T-helper 2 cell treated with Interferon-gamma antibody and Interleukin-4, amounts not matched to agents 100 ng/mL and 5 ng/mL, for 36 hours (primary cell): Measurements from ENCODE around the gene BRD3. TPM values are rescaled to one million over a fixed set of nuclear protein-coding genes. Genes with fewer than 3 reads are reported as not detected.

Source experiments
- intact Hi-C: fragments of 100-400 bp; cut with micrococcal nuclease; formaldehyde crosslinking; loops from one replicate; pipeline ENCODE4 v1.15.1; 2023
- total RNA-seq: library from RNA; stranded (reverse); gene quantifications from 2 replicates; pipeline ENCODE4 v1.2.3, GENCODE V29; 2022

The BRD3 gene
- total RNA-seq, 1 donor from 2014 or later, result 37.9 TPM

DNA sequence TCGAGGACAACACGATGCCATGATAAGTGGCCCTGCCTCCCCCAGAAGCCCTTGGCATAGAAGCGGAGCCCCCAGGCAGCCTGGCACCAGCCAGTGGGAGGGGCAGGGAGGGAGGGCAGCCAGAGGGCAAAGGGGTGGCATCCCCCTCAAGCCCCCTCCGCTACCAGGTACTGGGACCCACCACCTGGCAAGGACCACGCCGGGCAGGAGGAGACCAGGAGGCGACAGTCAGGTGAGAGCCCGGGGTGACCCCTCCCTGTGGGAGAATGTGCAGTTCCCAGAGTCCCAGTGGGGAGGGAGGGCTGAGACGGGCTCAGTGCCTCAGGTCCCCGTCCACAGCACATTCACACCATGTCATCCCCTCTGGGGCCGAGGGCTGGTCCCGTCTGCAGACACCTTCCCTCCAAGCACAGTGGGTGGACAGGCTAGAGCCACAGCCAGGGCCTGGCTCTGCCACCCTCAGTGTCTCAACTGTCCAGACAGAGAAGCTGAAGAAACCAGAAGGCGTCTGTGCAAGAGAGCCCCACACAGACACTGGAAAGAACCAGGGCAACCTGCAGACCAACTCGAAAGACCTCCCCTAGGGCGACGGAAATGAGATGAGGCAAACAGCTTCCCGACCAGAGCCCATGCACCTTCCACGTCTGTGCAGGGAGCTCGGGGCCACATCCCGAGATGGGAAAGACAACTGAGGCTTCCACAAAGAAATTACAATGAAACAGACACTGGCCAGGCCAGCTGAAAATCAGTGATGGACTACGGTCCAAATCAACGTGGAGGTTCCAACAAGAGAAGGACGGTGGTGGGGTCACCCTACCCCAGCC, 11.1 kb downstream of the BRD3 start:
- intact Hi-C loops, result no loop called here

GRCh38 chr9:134055981-134056461, 11.8 kb downstream of the BRD3 start:
- intact Hi-C loops, result no loop called here

DNA sequence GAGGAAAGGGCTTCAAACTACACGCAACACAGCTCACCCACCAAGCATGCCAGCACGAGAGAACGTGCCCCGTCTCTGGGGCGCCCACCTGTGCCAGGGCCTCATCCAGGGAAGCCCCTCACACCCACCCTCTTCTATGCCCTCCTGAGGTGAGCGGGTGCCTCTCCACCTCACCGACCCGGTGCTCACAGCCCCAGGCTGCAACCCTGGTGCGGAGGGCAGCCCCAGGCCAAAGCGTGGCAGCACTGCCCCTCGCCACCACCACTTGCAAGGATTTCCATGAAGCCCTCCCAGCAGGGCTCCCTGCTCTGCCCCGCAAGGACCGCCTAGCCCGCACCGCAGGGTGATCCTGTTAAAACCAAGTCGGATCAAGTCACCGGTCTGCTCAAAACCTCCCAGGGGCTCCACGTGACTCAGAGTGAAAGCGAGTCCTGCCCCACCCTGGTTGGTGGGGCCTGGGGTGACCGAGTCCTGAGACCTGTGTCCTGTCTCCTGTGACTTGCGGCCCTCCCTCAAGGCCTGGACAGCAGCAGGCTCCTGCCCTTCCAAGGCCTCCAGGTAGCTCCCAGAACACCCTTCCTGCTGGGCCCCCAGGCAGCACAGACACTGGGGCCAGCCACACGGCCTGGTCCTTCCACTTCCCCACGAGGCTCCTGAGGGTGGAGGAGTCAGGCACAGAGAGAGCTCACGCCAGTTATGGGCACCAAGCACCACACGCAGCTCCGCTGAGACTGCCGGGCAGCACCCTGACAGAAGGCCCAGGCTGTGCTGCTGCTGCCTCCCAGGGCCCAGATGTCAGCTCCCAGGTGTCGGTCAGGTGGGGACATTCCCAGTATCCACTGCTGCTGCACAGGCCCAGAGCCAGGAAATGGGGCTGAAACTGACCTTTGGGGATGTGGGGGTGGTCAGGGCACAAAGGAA, 12.7 kb downstream of the BRD3 start:
- intact Hi-C loops, result no loop called here

- intact Hi-C loops, result no loop called here
Measured at GRCh38 chr9:134053941-134054761, 13.7 kb downstream of the BRD3 start.

DNA sequence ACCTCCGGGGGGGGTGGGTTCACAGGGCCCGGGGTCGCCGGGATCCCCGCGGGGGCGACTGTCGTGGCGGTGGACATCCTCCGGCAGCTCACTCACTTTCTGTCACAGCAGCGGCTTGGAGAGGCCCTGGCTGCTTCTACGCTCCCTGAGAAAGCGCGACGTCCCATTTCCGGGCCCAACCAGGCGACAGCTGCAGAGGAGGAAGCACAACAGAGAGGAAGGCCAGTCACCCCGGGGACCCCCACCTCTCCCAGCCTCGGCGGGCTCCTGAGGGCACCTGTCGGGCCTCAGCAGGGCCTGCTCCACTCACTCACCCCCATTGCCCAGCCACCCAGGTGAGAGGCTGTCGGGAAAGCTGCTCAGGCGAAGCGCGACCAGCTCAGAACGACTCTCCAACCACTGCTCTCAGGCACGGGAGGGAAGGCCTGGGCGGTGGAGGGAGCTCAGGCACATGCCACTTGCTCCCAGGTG, 14.4 kb downstream of the BRD3 start:
- intact Hi-C loops, result no loop called here

DNA sequence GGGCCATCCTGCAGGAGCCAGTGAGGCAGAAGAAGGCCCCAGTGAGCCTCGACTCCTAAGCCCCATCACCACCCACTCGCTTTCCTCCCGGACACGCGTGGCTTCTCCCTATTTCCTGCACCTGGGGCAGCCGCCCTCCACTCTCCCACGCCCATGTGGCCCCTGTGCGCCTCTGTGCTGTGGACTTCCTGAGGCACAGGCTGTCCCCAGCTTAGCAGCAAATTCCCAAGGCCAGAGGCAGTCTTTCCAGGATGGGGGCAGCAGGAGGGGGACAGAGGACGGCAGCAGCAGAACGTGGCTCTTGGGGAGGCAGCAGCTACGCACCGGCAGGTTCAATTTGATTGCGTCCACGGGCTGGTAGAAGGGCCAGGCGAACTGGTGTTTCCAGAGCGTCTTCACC, 14.9 kb downstream of the BRD3 start:
- intact Hi-C loops, result no loop called here

DNA sequence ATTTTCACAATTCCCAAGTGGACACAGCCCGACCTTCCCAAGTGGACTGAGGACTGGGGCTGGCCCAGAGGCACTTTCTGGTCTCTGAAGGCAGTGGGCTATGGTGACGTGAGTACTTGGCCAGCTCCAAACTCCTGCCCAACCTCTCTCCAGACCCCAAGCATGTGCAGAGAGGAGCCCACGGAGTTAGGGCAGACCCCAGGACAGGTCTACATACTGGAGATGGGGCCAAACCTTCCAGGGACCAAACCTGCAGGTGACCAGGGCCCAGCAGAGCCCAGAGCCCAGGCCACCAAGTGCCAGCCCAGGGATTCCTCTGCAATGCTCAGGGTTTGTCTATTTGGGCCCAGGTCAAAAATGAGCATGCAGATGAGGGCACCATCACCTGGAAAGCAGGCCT, 15.3 kb downstream of the BRD3 start:
- intact Hi-C loops, result no loop called here

GRCh38 chr9:134051319-134051718, 16.5 kb downstream of the BRD3 start:
- intact Hi-C loops, result no loop called here

DNA sequence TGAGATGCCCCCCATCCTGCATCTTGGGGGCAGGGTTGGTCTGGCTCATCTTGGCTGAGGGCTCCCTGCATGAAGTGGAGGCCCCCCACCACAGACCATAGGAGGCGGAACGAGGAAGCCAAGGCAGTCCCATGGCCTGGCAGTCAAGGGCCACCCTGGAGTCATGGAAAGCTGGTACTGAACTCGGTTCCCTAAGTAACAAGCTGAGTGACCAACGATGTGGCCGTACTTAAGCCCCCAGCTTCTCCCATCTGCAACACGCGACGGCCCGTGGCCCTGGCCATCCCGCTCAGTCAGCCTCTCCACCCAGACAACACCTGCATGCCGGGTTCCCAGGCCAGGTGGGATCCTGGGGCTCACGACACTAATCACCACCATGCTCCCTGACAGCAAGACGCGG, 17.1 kb downstream of the BRD3 start:
- intact Hi-C loops, result no loop called here

- intact Hi-C loops, result no loop called here
Measured at GRCh38 chr9:134049772-134050588, 17.8 kb downstream of the BRD3 start.

GRCh38 chr9:134049236-134049635, 18.6 kb downstream of the BRD3 start:
- intact Hi-C loops, result no loop called here

GRCh38 chr9:134048582-134048968, 19.3 kb downstream of the BRD3 start:
- intact Hi-C loops, result no loop called here

DNA sequence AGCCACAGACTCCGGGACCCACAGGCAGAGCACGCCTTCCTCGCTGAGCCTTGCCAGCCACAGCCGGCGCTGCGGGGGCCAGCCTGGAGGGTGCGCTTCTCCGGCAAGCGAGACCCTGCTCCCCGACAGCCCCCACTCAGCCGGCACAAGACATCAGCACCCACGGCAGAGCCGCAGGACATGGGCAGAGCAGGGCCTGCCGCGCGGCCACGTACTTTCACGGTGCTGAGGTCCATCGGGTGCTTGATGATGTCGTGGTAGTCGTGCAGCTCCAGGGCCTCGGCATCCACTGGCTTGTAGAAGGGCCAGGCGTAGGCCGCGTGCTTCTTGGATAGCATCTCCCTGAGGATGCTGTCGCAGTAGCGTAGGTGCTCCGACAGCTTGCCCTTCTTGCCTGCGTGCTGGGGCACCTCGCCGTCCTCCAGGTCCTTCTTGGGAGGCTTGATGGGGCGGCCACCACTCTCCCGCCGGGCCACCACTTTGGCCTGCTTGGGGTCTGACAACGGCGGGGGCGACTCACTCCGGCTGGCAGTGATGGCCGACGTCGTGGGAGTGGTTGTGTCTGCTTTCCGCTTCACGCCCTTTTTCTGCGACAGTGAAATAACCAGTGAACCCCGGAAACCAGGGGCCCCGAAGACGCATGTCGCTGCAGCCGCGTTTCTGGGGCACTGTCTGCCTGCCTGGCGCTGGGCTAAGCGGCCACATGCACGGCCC, 19.8 kb downstream of the BRD3 start:
- intact Hi-C loops, result no loop called here

- intact Hi-C loops, result no loop called here
Measured at GRCh38 chr9:134046894-134047681, 20.7 kb downstream of the BRD3 start.

DNA sequence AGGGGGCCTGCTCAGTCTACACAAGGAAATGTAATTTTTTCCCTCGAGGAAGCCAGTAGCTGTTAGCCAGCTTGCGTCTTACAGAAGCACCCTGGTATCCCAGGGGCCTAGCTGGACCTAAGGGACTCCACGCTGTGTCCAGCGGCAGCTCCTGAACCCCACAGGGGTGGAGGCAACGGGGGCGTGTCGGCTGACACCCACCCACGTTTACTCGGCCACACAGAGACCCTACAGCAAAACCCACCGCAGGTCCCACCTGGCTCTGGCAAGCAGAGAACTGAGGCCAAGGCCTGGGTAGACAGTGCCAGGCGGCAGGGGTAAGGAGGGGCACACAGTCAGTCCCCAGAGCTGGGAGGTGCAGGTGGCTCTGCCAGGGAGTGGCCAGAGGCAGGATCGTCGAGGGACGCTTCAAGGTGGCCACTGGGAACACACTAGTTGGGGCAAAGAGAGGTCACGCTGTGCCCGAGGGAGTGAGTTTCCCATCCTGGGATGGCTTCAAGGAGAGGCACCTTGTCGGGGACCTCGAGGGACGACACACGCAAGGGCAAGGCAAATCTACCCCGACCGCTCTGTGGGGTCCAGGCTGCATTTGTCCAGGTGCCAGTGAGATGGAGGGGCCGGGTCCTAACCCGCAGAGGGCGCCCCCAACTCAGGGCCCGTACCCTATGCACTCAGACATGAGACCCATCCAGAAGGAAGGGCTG, 21.8 kb downstream of the BRD3 start:
- intact Hi-C loops, result no loop called here

- intact Hi-C loops, result no loop called here
Measured at GRCh38 chr9:134044944-134045343, 22.9 kb downstream of the BRD3 start.

- intact Hi-C loops, result no loop called here
Measured at GRCh38 chr9:134043531-134043988, 24.3 kb downstream of the BRD3 start.

- intact Hi-C loops, result no loop called here
Measured at GRCh38 chr9:134041649-134041962, 26.2 kb downstream of the BRD3 start.
